Activated T-cell treated with anti-CD3 and anti-CD28 coated beads, Interleukin-2, amount 50 U/mL, for 72 hours (primary cell): ENCODE data around the gene SENP8. TPM values are rescaled to one million over a fixed set of nuclear protein-coding genes. Genes with fewer than 3 reads are reported as not detected.

Source experiments
- ATAC-seq, 2 donors: fragments of 150-1000 bp; cut with Tn5 transposase; replicated peaks in 1 of 2; 2 replicates each; pipeline ENCODE4 v1.10.0; 2021; ENCODE audit warnings: moderate library complexity in 2 of 2, mild to moderate bottlenecking in 1 of 2
- DNase-seq, 2 donors: peaks; one replicate each; pipeline ENCODE4 v3.0.0; 2021 to 2022; ENCODE audit warnings: mixed read lengths in 1 of 2
- H3K27ac Mint-ChIP-seq: one replicate; pipeline ENCODE4 v1.8.0; 2022; ENCODE audit warnings: mild to moderate bottlenecking, moderate library complexity, mixed read lengths
- H3K27me3 Mint-ChIP-seq: one replicate; pipeline ENCODE4 v1.8.0; 2022; ENCODE audit warnings: low read depth, mixed read lengths
- H3K36me3 Mint-ChIP-seq, 2 donors: one replicate each; pipeline ENCODE4 v1.8.0; 2022; ENCODE audit warnings: mixed read lengths in 2 of 2, mild to moderate bottlenecking in 1 of 2; ENCODE audit not compliant: insufficient read depth in 2 of 2
- H3K4me1 Mint-ChIP-seq: one replicate; pipeline ENCODE4 v1.8.0; 2022; ENCODE audit warnings: low read depth, mixed read lengths
- H3K4me3 Mint-ChIP-seq, 2 donors: one replicate each; pipeline ENCODE4 v1.8.0; 2022; ENCODE audit warnings: mild to moderate bottlenecking in 2 of 2, mixed read lengths in 2 of 2, moderate library complexity in 2 of 2
- H3K9me3 Mint-ChIP-seq, 2 donors: one replicate each; pipeline ENCODE4 v1.8.0; 2022; ENCODE audit warnings: mixed read lengths in 2 of 2
- total RNA-seq, 2 donors: library from RNA; stranded (reverse); gene quantifications; one replicate each; pipeline ENCODE4 v1.2.3, GENCODE V29; 2022

Gene SENP8
- total RNA-seq, 2 donors from 2014 or later: 1.5 to 3.2 TPM

- no peaks in the 10 kb centered on the region for H3K36me3 Mint-ChIP-seq
- no peak overlapping the region for H3K4me3 Mint-ChIP-seq
- H3K4me1 Mint-ChIP-seq: peaks cover 6% of the 10 kb centered on the region
- no peak for DNase-seq
- no peak for ATAC-seq
- H3K27ac Mint-ChIP-seq: no peak overlapping the region
- peaks cover 15% of the 10 kb centered on the region for H3K27me3 Mint-ChIP-seq
- no peaks in the 10 kb centered on the region for H3K9me3 Mint-ChIP-seq
Observed at GRCh38 chr15:72153269-72154000, 35.2 kb downstream of the SENP8 start.

GRCh38 chr15:72154316-72154715 is 36.1 kb downstream of the SENP8 start:
- Mint-ChIP-seq H3K36me3 (no peaks in the 10 kb centered on the region), H3K27me3 (peaks cover 15% of the 10 kb centered on the region), H3K27ac (no peak overlapping the region), H3K4me1 (peaks cover 6% of the 10 kb centered on the region), H3K4me3 (no peak overlapping the region), H3K9me3 (no peaks in the 10 kb centered on the region)
- DNase-seq (no peak), ATAC-seq (no peak)

GRCh38 chr15:72155003-72155621 is 36.9 kb downstream of the SENP8 start:
- peak overlapping the region; percentile 82 to 83 for H3K4me3 Mint-ChIP-seq
- DNase-seq: no peak
- H3K27me3 Mint-ChIP-seq: peaks cover 15% of the 10 kb centered on the region
- H3K27ac Mint-ChIP-seq: no peak overlapping the region
- ATAC-seq: no peak
- H3K36me3 Mint-ChIP-seq: no peaks in the 10 kb centered on the region
- H3K4me1 Mint-ChIP-seq: peaks cover 6% of the 10 kb centered on the region
- no peaks in the 10 kb centered on the region for H3K9me3 Mint-ChIP-seq

GRCh38 chr15:72155635-72156616 is 37.7 kb downstream of the SENP8 start:
- peak overlapping the region; percentile 82 to 83 for H3K4me3 Mint-ChIP-seq
- peaks cover 15% of the 10 kb centered on the region for H3K27me3 Mint-ChIP-seq
- peak overlapping the region; percentile 66 for H3K27ac Mint-ChIP-seq
- peaks cover 6% of the 10 kb centered on the region for H3K4me1 Mint-ChIP-seq
- H3K36me3 Mint-ChIP-seq: no peaks in the 10 kb centered on the region
- DNase-seq (peak; percentile 80 to 83), ATAC-seq (peak; percentile 95 to 96)
- H3K9me3 Mint-ChIP-seq: no peaks in the 10 kb centered on the region

- Mint-ChIP-seq H3K4me3 (no peak overlapping the region), H3K27ac (no peak overlapping the region), H3K9me3 (no peaks in the 10 kb centered on the region), H3K36me3 (no peaks in the 10 kb centered on the region), H3K27me3 (peaks cover 15% of the 10 kb centered on the region), H3K4me1 (peaks cover 6% of the 10 kb centered on the region)
- ATAC-seq: no peak
- no peak for DNase-seq
Observed at GRCh38 chr15:72156928-72157327, 38.7 kb downstream of the SENP8 start.

- Mint-ChIP-seq H3K4me1 (peaks cover 2% of the 10 kb centered on the region), H3K27me3 (peaks cover 7% of the 10 kb centered on the region), H3K36me3 (no peaks in the 10 kb centered on the region), H3K9me3 (no peaks in the 10 kb centered on the region), H3K27ac (no peak overlapping the region), H3K4me3 (no peak overlapping the region)
- DNase-seq (no peak), ATAC-seq (no peak)
Observed at GRCh38 chr15:72160696-72161245, 42.6 kb downstream of the SENP8 start.

- Mint-ChIP-seq H3K4me1 (no peaks in the 10 kb centered on the region), H3K9me3 (no peaks in the 10 kb centered on the region), H3K27me3 (peaks cover 6% of the 10 kb centered on the region), H3K27ac (no peak overlapping the region), H3K36me3 (no peaks in the 10 kb centered on the region), H3K4me3 (no peak overlapping the region)
- ATAC-seq (no peak), DNase-seq (no peak)
Observed at GRCh38 chr15:72161361-72162132, 43.3 kb downstream of the SENP8 start.

- no peaks in the 10 kb centered on the region for H3K4me1 Mint-ChIP-seq
- ATAC-seq (no peak), DNase-seq (no peak)
- H3K27me3 Mint-ChIP-seq: no peaks in the 10 kb centered on the region
- no peak overlapping the region for H3K27ac Mint-ChIP-seq
- H3K4me3 Mint-ChIP-seq: no peak overlapping the region
- H3K9me3 Mint-ChIP-seq: no peaks in the 10 kb centered on the region
- no peaks in the 10 kb centered on the region for H3K36me3 Mint-ChIP-seq
Observed at GRCh38 chr15:72162569-72162968, 44.4 kb downstream of the SENP8 start.

- H3K36me3 Mint-ChIP-seq: no peaks in the 10 kb centered on the region
- no peak for ATAC-seq
- no peaks in the 10 kb centered on the region for H3K9me3 Mint-ChIP-seq
- H3K27ac Mint-ChIP-seq: no peak overlapping the region
- no peak overlapping the region for H3K4me3 Mint-ChIP-seq
- no peaks in the 10 kb centered on the region for H3K27me3 Mint-ChIP-seq
- no peaks in the 10 kb centered on the region for H3K4me1 Mint-ChIP-seq
- no peak for DNase-seq
Observed at GRCh38 chr15:72163719-72164118, 45.5 kb downstream of the SENP8 start.

- DNase-seq (no peak), ATAC-seq (no peak)
- Mint-ChIP-seq H3K9me3 (no peaks in the 10 kb centered on the region), H3K4me1 (no peaks in the 10 kb centered on the region), H3K27me3 (no peaks in the 10 kb centered on the region), H3K27ac (no peak overlapping the region), H3K36me3 (no peaks in the 10 kb centered on the region), H3K4me3 (no peak overlapping the region)
Observed at GRCh38 chr15:72166716-72167417, 48.7 kb downstream of the SENP8 start.

- Mint-ChIP-seq H3K4me3 (no peak overlapping the region), H3K4me1 (no peaks in the 10 kb centered on the region), H3K27me3 (no peaks in the 10 kb centered on the region), H3K36me3 (no peaks in the 10 kb centered on the region), H3K27ac (no peak overlapping the region), H3K9me3 (no peaks in the 10 kb centered on the region)
- DNase-seq (no peak), ATAC-seq (no peak)
Observed at GRCh38 chr15:72167445-72167844, 49.2 kb downstream of the SENP8 start.
